B cell (primary cell): ENCODE measurements around the gene SGCD. TPM values are rescaled to one million over a fixed set of nuclear protein-coding genes. Genes with fewer than 3 reads are reported as not detected.

Source experiments
- ATAC-seq: fragments of 200-7000 bp; cut with Tn5 transposase; one replicate; pipeline ENCODE4 v1.10.0; 2021; ENCODE audit warnings: low read depth, mild to moderate bottlenecking, moderate number of reproducible peaks, moderate library complexity
- CTCF ChIA-PET: fragments of 350-600 bp; sonication (Branson Sonifier 250); formaldehyde crosslinking; loops from one replicate; lab custom pipeline; 2021; ENCODE audit warnings: antibody characterized with exemption, inconsistent platforms; lab: Charles Lee
- POLR2A ChIA-PET: fragments of 350-600 bp; sonication (Branson Sonifier 250); formaldehyde crosslinking; loops from one replicate; lab custom pipeline; 2021; ENCODE audit warnings: antibody characterized with exemption; lab: Charles Lee
- DNase-seq: peaks from one replicate; pipeline ENCODE4 v3.0.0; 2013
- H2AFZ ChIP-seq: 2 replicates; pipeline ENCODE4 v1.6.1; 2012; ENCODE audit warnings: mild to moderate bottlenecking, low read depth, low read length; ENCODE audit not compliant: insufficient read depth, poor library complexity, severe bottlenecking
- H3K27ac ChIP-seq, 2 donors: 1 replicate in 1 of 2; 2 replicates in 1 of 2; pipeline ENCODE4 v1.5.1; 2012 to 2013; ENCODE audit warnings: low read length in 2 of 2, mild to moderate bottlenecking in 2 of 2, moderate library complexity in 1 of 2
- H3K27me3 ChIP-seq, 4 experiments: fragments of 200-600 bp in 1 of 4; sonication (generic) in 1 of 4; replicated peaks in 1 of 4; 1 replicate in 2 of 4; 2 replicates in 2 of 4; pipeline versions ENCODE4 v1.6.1 to v1.7.0; 2013 to 2016; ENCODE audit warnings: low read length in 3 of 4, mild to moderate bottlenecking in 2 of 4, mixed read lengths in 1 of 4, moderate library complexity in 1 of 4; ENCODE audit not compliant: insufficient read depth in 4 of 4, control insufficient read depth in 3 of 4; ENCODE audit errors: control extremely low read depth in 1 of 4
- H3K36me3 ChIP-seq, 2 experiments: replicated peaks in 1 of 2; 1 replicate in 1 of 2; 2 replicates in 1 of 2; pipeline versions ENCODE4 v1.6.1 to v1.7.1; 2013; ENCODE audit warnings: low read length in 1 of 2; ENCODE audit not compliant: insufficient read depth in 2 of 2, control insufficient read depth in 1 of 2; ENCODE audit errors: control extremely low read depth in 1 of 2, extremely low read depth in 1 of 2
- H3K4me1 ChIP-seq, 2 donors: fragments of 200-600 bp in 1 of 2; sonication (generic) in 1 of 2; 1 replicate in 1 of 2; 2 replicates in 1 of 2; pipeline versions ENCODE4 v1.5.1 to v1.6.1; 2013 to 2017; ENCODE audit warnings: low read length in 2 of 2; ENCODE audit not compliant: control insufficient read depth in 2 of 2, insufficient read depth in 2 of 2
- H3K4me2 ChIP-seq: replicated peaks from 2 replicates; pipeline ENCODE3; 2012; ENCODE audit warnings: mild to moderate bottlenecking, low read depth, low read length; ENCODE audit not compliant: poor library complexity, severe bottlenecking
- H3K4me3 ChIP-seq, 5 experiments: fragments of 200-600 bp in 1 of 5; sonication (generic) in 1 of 5; 1 replicate in 3 of 5; 2 replicates in 2 of 5; pipeline versions ENCODE4 v1.5.1 to v1.7.0; 2011 to 2016; ENCODE audit warnings: low read length in 4 of 5, mild to moderate bottlenecking in 4 of 5, low read depth in 2 of 5, control low read depth in 1 of 5, moderate library complexity in 1 of 5; ENCODE audit not compliant: insufficient read depth in 1 of 5; ENCODE audit errors: control extremely low read depth in 1 of 5, extremely low read depth in 1 of 5
- H3K79me2 ChIP-seq: fragments of 200-600 bp; sonication (generic); one replicate; pipeline ENCODE4 v1.6.0; 2016; ENCODE audit warnings: low read length; ENCODE audit not compliant: control insufficient read depth, insufficient read depth
- H3K9ac ChIP-seq: fragments of 200-600 bp; sonication (generic); 2 replicates; pipeline ENCODE4 v1.6.1; 2017; ENCODE audit warnings: mild to moderate bottlenecking, low read length, moderate library complexity
- H3K9me3 ChIP-seq, 3 donors: one replicate each; pipeline versions ENCODE4 v1.6.1 to v1.7.1; 2013; ENCODE audit warnings: low read length in 2 of 3; ENCODE audit not compliant: control insufficient read depth in 2 of 3, insufficient read depth in 1 of 3; ENCODE audit errors: control extremely low read depth in 1 of 3
- H4K20me1 ChIP-seq: 2 replicates; pipeline ENCODE4 v1.6.0; 2012; ENCODE audit warnings: mild to moderate bottlenecking, low read length; ENCODE audit not compliant: insufficient read depth, control insufficient read depth, poor library complexity, severe bottlenecking
- H3K27ac Mint-ChIP-seq: one replicate; pipeline ENCODE4 v1.8.0; 2021; ENCODE audit warnings: mixed read lengths
- H3K27me3 Mint-ChIP-seq: one replicate; pipeline ENCODE4 v1.8.0; 2021; ENCODE audit warnings: mixed read lengths
- H3K4me1 Mint-ChIP-seq: one replicate; pipeline ENCODE4 v1.8.0; 2021; ENCODE audit warnings: mixed read lengths
- H3K4me3 Mint-ChIP-seq: one replicate; pipeline ENCODE4 v1.8.0; 2021; ENCODE audit warnings: mixed read lengths
- H3K9me3 Mint-ChIP-seq: one replicate; pipeline ENCODE4 v1.8.0; 2022; ENCODE audit warnings: mixed read lengths; ENCODE audit not compliant: insufficient read depth
- CTCF ChIP-seq: fragments of 200-600 bp; IDR thresholded peaks from one replicate; pipeline ENCODE4 v1.8.0; 2022; ENCODE audit warnings: antibody characterized with exemption, mild to moderate bottlenecking
- EZH2 ChIP-seq: IDR thresholded peaks from 2 replicates; pipeline ENCODE4 v1.6.1; 2012; ENCODE audit warnings: borderline replicate concordance, low read depth, mild to moderate bottlenecking, moderate library complexity, low read length; ENCODE audit not compliant: insufficient read depth, poor library complexity, severe bottlenecking
- WGBS: methylation state at CpG from one replicate; pipeline ENCODE4 v1.1.5; 2013; ENCODE audit warnings: missing lambda C conversion rate; ENCODE audit not compliant: insufficient coverage; 5-methylcytosine and 5-hydroxymethylcytosine counted together
- intact Hi-C: fragments of 100-400 bp; cut with micrococcal nuclease; formaldehyde crosslinking; loops from one replicate; pipeline ENCODE4 v1.10.0; 2022
- polyA plus RNA-seq: library from polyadenylated mRNA; depleted of rRNA; stranded (reverse); fragments of >200 nt; gene quantifications from 2 replicates; pipeline ENCODE4 v1.2.3, GENCODE V29; 2012
- total RNA-seq, 2 donors: library from RNA; stranded (reverse); fragments of 120-200 nt in 1 of 2; gene quantifications; 1 replicate in 1 of 2; 2 replicates in 1 of 2; pipeline versions ENCODE4 v1.2.3 to v1.2.4, GENCODE V29; 2013 to 2022

SGCD gene
- total and polyA plus RNA-seq, 2 donors (not counting 1 experiment from before 2014, with no cell fraction given): not detected

- ATAC-seq: no peak
- Histone ChIP-seq H3K36me3 (no peaks in the 10 kb centered on the region), H3K9ac (no peak overlapping the region), H3K9me3 (no peaks in the 10 kb centered on the region), H3K27ac (no peak overlapping the region), H2AFZ (no peak overlapping the region), H4K20me1 (no peaks in the 10 kb centered on the region), H3K27me3 (no peaks in the 10 kb centered on the region), H3K4me1 (no peaks in the 10 kb centered on the region), H3K79me2 (no peaks in the 10 kb centered on the region), H3K4me3 (no peak overlapping the region), H3K4me2 (no peak overlapping the region)
- no peaks in the 10 kb centered on the region for H3K4me1 Mint-ChIP-seq
- no peaks in the 10 kb centered on the region for H3K27me3 Mint-ChIP-seq
- DNase-seq: no peak
- TF ChIP-seq CTCF (no peak), EZH2 (no peak)
- ChIA-PET POLR2A (no interaction called here), CTCF (no interaction called here)
- 72% methylated on average over 2 of the region's 3 CpGs for WGBS
- H3K27ac Mint-ChIP-seq: no peak overlapping the region
- intact Hi-C loops: no loop called here
- no peak overlapping the region for H3K4me3 Mint-ChIP-seq
- no peaks in the 10 kb centered on the region for H3K9me3 Mint-ChIP-seq
These were observed 34.6 kb downstream of the SGCD start for GRCh38 chr5:156361436-156362109.

- Histone ChIP-seq H3K79me2 (no peaks in the 10 kb centered on the region), H3K9me3 (no peaks in the 10 kb centered on the region), H3K27ac (no peak overlapping the region), H3K36me3 (no peaks in the 10 kb centered on the region), H3K4me1 (no peaks in the 10 kb centered on the region), H2AFZ (no peak overlapping the region), H3K9ac (no peak overlapping the region), H3K4me2 (no peak overlapping the region), H4K20me1 (no peaks in the 10 kb centered on the region), H3K4me3 (no peak overlapping the region), H3K27me3 (no peaks in the 10 kb centered on the region)
- Mint-ChIP-seq H3K27ac (no peak overlapping the region), H3K27me3 (no peaks in the 10 kb centered on the region), H3K9me3 (no peaks in the 10 kb centered on the region), H3K4me1 (no peaks in the 10 kb centered on the region), H3K4me3 (no peak overlapping the region)
- ATAC-seq (no peak), DNase-seq (no peak)
- ChIA-PET POLR2A (no interaction called here), CTCF (no interaction called here)
- TF ChIP-seq CTCF (no peak), EZH2 (no peak)
- intact Hi-C loops: no loop called here
- WGBS: no CpG with 5 or more reads among the region's 2 CpGs
These were observed 36.9 kb downstream of the SGCD start for GRCh38 chr5:156363861-156364260.
